CD4-positive, alpha-beta T cell treated with Interleukin-12 subunit alpha and Interleukin-12 subunit beta, for 1 hour (primary cell): Measurements from ENCODE around the gene EPS8L3.
"Not testable (repeated sequence)": the region's sequence is repeated elsewhere in the genome, so short reads cannot be mapped to it uniquely, and the experiment has no call there.

Experiments used
- DNase-seq: peaks from one replicate; pipeline ENCODE4 v3.0.0-alpha.2; 2020

Gene EPS8L3

DNA sequence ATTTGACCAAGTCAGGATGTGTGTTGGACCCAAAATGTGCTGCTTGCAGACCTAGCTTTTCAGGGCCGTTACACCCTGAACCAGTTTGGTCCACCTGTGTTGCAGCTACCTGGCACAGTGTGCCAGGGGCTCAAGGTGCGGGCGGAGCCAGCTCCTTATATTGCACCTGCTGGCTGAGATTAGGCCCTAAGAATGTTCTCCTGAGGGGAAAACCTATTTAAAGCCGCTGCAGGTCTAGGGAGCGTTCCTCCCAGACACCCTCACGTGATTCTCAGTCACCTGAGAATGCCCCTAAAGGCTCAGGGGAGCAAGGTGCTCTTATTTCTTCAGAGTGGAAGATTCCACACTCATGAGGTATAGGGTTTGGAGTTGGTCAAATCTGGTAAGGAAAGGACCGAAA is 34.9 kb downstream of the EPS8L3 start:
- DNase-seq, result no peak

DNA sequence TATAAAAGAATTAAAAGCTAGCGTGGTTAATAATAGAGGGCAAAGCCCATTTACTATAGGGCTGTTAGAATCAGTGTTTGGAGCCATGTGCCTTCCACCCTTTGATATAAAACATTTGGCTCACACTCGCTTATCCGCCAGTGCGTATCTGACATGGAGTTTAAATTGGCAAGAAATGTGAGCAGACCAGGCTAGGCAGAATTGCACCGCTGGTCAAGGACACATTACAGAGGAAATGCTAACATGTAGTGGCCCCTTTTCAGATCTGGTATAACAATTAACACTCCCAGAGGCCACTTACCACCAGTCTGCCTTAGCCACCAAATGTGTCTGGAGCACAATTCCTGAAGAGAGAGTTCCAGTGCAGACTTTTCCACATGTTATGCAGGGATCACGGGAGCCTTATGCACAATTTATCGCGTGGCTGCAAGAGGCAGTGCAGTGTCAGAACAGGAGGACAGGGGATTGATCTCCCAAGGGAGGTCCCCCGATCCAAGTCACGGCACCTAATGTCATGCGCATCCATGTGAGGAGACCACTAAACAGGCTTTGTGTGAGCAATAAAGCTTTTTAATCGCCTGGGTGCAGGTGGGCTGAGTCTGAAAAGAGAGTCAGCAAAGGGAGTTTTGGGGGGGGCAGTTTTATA is 36.9 kb downstream of the EPS8L3 start:
- no peak for DNase-seq

DNA sequence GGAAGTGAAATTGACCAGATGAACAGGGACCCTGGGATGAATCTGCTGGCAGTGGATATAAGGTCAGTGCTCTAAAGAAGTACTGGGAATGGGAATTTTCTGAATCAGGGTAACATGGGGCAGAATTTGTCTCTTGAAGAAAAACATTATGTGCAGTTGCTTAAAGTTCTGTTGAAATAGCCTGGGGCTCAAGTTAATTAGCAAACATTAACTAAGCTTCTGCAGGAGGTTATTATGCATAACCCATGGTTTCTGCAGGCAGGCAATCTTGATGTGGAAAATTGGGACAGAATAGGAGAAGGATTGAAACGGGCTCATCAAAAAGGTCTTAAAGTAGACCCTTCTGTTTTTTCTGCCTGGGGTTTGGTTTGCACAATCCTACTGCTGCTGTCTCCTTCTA is 37.7 kb downstream of the EPS8L3 start:
- DNase-seq, result no peak

DNA sequence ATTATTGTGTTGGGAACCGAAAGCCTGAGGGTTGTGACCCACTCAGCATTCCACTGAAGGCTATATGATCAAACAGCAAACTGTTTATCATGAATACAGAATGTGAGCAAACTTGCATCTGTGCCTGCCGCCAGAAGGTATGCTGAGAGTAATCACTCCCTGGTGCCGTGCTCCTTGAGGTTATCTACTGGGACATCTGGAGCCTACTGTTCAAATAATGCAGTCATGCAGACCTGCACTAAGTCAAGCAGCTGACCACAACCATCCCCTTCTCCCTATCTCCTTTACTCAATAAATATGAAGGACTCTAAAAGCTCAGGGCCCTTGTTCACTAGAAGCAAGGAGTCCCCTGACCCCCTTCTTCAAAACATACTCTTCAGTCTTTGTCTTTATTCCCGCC is 38.2 kb downstream of the EPS8L3 start:
- DNase-seq, result no peak

DNA sequence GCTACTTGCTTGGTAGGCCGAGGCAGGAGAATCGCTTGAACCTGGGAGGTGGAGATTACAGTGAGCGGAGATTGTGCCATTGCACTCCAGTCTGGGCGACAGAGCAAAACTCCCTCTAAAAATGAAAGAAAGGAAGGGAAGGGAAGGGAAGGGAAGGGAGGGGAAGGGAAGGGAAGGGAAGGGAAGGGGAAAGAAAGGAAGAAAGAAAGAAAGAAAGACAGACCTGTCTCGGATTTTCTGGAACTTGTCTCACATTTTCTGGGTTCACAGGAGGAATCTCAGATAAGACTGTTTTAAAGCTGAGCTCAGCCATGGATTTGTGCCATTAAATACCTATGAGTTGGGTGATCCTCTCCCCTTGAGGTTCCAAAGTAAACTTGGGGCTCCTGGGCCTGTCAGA is 38.8 kb downstream of the EPS8L3 start:
- DNase-seq, result no peak

DNA sequence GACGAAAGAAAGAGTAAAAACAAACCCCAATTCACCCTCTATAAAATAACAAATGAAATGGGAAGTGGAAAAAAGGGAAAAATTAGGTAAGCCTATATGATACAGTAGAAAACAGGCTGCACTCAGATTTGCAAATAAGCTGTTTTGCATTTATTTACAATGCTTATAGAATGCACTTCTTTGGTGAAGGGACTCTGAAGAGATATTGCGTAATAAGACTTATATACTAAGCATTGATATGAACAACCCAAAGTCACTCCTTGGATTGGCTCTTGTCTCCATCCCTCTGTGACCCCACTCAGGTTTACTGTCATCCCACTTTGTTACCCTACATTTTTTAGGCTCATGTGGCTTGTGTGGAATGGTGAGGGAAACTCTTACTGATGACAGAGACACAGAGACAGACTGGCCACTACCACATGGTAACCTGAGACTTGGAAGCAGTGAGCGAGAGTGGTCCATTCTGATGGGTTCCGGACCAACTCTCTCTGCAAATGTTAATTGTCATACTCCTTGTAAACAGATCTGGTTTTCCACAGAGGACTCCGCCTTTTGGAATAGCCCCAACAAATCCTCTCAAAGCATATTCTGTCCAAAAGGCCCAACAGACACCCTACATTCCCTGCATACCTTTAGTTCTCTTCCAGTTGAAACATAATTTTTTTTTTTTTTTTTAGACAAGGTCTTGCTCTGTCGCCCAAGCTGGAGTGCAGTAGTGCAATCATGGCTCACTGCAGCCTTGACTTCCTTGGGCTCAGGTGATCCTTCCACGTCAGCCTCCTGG is 40.6 kb downstream of the EPS8L3 start:
- DNase-seq, result no peak

DNA sequence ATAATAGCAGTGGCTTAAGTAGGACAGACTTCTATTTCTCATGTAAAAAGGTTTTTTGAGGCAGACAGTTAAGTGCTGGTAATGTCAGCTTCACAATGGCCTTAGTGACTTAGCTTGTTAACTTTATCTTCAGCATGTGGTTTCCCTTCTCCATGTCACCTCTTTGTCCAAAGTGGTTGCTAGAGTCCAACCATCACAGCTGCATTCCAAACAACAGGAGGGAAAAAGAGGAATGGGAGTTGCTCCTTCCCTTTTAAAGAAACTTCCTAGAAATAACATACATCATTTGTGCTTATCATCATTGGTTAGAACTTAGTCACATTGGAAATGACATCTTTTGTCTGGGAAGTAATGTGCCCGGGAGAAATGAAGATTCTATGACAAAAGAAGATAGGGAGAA is 41.8 kb downstream of the EPS8L3 start:
- no peak for DNase-seq

DNA sequence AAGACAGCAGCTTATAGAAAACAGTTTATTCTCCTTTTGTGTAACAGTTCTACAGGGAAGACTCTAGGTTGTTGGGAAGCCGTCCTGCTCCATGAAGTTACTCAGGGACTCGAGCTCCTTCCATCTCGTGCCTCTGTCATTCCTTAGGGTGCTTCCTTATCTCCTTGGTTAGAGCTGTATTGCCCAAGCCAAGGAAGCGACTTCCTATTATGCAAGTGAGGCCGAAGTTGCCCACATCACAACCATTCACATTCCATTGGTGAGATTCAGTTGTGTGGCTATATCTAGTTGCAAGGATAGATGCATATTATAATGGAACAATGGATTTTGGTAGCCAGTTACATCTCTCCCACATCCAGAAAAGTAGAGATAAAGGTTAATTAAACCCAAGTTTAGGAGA is 42.7 kb downstream of the EPS8L3 start:
- DNase-seq, result no peak

DNA sequence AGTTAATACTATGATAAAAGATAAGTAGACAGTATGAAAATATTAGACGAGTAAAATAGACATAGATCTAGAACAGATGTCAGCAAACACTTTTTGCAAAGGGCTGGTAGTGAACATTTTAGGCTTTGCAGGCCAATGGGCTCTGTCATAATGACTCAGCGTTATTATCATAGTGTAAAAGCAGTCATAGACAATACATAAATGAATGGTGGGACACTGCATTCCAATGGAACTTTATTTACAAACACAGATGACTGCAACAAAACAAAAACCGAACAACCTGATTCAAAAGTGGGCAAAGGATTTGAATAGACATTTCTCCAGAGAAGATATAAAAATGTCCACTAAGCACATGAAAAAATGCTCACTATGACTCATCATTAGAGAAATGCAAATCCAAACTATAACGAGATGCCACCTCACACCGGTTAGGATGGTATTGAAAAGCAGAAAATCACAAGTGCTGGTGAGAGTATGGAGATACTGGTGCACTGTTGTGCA is 44.3 kb downstream of the EPS8L3 start:
- DNase-seq, result no peak

DNA sequence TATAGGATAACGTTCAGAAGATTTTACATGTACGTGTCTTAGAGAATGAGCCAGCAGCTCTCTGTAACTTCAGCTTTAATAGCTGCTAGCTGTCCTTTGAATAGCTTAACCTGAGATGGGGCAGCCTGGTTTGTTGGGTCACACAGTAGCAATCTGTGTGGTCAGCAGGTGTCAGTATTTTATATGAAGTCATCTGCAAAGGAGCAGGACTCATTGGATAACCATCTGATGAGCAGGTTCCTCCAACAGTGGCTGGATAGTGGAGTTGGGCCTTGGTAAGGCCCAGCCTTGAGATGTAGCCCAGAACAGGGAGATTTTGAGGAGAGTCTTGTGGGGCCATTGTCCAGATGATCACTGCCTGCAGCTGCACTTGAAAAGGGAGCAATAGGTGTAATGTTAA is 45.2 kb downstream of the EPS8L3 start:
- no peak for DNase-seq

DNA sequence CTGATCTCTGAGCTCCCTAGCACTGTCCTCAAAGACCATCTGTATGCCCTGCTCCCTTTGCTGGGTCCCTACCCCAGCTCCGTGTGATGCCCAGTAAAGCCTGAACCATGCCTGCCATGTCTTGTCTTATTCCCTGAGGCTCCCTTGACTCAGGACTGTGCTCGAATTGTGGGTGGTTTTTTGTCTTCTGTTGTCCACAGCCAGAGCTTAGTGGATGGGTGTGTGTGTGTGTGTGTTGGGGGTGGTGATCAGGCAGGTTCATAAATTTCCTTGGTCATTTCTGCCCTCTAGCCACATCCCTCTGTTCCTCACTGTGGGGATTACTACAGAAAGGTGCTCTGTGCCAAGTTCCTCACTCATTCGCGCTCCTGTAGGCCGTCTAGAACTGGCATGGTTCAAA is 46.0 kb downstream of the EPS8L3 start:
- DNase-seq, result no peak

DNA sequence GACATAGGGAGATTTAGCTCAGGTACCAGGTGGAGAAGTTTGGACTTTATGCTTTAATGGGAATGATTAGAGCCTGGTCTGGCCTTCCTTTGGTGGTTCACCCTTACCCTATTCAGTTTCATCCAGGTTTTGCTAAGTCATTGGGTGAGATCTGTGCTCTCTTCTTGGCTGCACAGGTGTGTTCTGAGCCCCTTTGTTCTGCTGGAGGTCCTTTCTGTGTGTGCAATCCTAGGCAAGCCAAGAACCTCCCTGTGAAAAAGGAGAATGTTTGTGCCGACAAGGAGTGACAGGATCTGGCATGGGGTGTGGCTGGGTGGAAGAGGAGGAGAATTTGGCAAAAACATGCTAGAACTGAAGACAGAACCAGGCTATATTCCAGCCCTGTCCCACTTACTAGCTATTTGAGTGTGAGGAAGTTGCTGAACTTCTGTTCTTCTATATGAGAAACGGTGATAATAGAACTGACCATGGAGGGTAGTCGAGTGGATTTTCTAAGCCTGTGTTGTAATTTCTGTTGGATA is 47.1 kb downstream of the EPS8L3 start:
- DNase-seq, result no peak

DNA sequence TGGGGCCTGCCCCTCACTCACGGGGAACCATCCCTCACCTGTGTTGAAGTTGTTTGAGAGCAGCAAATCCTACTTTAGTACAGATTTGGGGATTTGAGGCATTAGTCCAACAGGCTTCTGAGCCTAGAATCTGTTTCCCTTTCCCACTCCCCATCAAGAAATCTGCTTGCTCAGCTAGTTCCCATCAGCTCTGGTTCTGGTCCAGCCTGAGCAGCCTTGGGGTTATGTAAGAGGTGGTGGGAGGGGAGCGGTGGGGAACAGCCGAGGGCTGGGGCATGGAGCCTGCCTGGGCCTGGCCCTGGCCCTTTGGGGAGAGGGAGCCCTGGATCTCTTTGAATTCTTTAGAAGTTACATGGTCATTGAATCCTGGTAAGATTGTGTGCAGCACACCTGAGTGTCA is 47.6 kb downstream of the EPS8L3 start:
- DNase-seq, result no peak

DNA sequence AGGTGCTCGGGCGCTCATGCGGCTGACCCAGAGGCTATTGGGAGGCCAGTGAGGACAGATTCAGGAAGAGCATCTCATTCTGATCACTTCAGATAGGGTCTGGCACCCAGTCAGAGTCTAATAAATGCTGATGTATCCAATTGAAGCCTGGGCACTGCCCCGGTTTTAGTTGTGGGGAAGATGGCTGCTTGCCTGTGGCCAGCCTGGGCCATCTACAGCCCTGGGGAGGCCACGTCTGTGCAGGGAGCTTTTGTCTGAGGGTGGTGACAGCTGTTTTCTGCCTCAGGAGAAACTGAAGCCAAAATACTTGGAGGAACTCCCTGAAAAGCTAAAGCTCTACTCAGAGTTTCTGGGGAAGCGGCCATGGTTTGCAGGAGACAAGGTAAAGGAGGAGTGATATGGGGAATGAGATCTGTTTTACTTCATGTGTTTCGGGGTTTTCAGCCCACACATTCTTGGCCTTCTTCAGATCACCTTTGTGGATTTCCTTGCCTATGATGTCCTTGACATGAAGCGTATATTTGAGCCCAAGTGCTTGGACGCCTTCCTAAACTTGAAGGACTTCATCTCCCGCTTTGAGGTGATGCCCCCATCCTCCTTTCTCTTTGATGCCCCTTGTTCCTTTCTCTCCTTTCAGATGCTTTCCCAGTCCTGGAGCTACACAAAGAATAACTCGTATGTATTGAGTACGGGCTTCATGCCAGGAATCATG is 48.9 kb downstream of the EPS8L3 start:
- no peak for DNase-seq

DNA sequence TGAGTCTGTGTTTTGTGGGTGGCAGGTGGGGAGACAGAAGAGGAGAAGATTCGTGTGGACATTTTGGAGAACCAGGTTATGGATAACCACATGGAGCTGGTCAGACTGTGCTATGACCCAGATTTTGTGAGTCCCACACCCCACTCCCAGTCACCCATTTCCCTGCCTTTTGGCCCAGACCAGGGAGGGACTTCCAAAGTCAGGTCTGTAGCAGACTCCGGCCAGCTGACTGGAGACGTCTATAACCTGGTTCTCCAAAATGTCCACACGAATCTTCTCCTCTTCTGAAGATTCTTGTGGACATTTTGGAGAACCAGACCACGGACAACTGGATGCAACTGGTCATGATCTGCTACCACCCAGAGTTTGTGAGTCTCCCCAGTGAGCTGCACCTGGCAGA is 50.1 kb downstream of the EPS8L3 start:
- no peak for DNase-seq

DNA sequence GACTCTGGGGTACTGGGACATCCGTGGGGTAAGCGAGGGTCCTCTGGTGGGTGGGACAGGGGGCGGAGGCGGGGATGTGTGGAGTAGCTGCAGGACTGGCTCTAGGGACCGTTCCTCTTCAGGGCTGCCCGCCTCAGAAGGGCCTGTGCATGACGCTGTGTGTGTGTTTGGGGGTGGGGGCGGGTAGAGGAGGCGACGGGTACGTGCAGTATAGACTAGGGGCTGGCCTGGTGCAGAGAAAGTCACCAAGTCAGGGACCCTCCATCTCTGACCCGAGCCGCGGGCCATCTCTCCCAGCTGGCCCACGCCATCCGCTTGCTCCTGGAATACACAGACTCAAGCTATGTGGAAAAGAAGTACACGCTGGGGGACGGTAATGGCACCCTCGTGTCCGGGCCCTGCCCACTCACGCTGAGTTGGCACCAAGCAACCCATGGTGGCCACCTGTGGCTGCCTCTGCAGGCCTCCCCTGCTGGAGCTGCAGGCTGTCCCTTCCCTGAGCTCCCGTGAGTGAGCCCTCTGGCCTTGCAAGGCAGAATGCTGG is 51.3 kb downstream of the EPS8L3 start:
- no peak for DNase-seq

DNA sequence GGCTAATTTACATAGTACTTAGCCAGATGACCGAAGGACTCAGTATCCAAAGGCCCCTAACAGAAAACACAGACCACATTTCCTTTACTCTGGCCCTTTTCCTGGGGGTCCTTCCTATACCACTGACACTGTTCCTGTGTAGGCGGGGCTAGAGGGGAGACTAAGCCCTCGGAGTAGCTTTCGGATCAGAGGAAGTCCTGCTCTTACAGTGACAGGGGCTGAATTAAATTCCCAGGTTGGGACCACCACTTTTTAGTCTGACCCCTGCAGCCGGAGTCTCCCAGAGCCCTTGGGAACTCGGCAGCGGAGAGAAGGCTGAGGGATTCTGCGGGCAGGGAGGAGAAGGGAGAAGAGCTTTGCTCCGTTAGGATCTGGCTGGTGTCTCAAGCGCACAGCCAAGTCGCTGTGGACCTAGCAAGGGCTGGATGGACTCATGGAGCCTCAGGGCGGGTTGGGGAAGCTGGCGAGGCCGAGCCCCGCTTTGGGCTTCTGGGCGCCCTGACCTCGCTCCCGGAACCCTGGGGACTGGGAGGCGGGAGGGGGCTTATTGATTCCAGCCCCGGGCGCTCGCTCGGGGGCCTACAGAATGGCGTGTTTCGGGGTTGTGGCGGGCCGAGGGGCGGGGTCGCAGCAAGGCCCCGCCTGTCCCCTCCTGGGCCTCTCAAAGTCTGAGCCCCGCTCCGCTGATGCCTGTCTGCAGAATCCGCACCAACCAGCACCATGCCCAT is 52.0 kb downstream of the EPS8L3 start, which contains the start of gene GSTM5:
GSTM5 (plus strand) TSS at position 659 of the 728 bp plus-strand sequence; CDS start at position 721, 62 bp downstream.
- not testable (repeated sequence) for DNase-seq

DNA sequence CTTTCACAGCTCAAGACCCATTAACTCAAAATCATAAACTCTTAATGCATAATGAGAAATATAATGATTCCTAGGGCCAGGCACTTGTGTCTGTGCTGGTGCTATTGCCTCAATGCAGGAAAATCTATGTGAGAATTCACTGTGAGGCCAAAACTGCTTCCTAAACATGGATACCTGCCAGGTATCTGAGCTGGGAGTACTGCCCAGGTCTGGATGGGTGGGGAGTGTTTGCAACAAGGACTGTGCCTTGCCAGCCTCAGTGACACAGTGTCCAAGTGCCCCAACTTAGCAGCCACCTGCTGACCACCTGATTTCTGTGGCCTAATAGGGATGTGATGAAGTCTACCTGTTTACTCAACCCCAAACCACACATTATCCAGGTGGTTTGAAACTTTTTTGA is 53.9 kb downstream of the EPS8L3 start:
- DNase-seq, result not testable (repeated sequence)

DNA sequence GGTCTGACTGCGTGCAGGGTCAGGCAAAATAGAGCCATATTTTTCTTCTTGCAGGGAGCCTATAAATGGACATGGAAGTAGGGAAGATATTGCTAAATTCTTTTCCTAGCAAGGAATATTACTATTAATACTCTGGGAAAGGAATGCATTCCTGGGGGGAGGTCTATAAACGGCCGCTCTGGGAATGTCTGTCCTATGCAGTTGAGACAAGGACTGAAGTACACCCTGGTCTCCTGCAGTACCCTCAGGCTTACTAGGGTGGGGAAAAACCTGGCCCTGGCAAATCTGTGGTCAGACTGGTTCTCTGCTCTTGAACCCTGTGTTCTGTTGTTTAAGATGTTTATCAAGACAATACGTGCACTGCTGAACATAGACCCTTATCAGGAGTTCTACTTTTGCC is 54.8 kb downstream of the EPS8L3 start:
- DNase-seq, result not testable (repeated sequence)

DNA sequence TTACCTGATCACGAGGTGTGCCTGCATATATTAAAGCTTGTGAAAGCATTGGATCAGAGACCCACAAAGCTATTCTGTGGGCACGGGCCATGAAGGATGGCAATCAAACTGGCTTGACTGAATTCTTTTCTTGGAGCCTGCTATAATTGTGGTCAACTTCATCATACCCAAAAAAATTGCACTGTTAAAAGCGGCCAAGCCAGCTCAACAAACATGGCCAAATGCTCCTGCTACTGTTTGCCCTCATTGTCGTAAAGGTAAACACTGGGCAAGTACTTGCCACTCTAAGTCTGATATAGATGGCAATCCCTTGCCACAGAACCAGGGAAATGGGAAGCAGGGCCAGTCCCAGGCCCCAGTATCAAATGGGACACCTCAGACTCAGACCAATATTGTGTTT is 58.3 kb downstream of the EPS8L3 start:
- DNase-seq, result no peak

DNA sequence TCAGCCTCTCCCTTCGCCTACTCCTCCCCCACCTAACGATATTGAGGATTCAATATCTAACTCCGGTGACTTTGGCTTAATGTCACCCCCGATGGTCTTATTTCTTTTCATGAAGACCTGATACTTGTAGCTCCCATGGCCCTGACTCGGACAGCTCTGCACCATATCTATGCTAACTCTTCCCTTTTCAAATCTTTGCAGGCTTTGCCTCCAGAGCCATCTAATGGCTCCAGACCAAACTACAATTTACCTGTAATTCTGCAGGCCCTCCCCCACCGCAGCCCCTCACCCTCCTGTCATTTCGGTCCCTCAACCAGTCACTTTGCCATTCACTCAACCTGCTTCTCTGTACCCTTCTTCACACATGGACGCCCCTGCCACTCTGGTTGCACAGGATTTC is 59.5 kb downstream of the EPS8L3 start:
- DNase-seq, result no peak

DNA sequence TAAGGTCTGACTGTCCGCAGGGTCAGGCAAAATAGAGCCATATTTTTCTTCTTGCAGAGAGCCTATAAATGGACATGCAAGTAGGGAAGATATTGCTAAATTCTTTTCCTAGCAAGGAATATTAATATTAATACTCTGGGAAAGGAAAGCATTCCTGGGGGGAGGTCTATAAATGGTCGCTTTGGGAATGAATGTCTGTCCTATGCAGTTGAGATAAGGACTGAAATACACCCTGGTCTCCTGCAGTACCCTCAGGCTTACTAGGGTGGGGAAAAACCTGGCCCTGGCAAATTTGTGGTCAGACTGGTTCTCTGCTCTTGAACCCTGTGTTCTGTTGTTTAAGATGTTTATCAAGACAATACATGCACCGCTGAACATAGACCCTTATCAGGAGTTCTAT is 60.8 kb downstream of the EPS8L3 start:
- DNase-seq, result not testable (repeated sequence)
